ENCODE measurements around the gene GNPNAT1.
"Not testable (repeated sequence)": the region's sequence is repeated elsewhere in the genome, so short reads cannot be mapped to it uniquely, and the experiment has no call there.

GNPNAT1 gene

DNA sequence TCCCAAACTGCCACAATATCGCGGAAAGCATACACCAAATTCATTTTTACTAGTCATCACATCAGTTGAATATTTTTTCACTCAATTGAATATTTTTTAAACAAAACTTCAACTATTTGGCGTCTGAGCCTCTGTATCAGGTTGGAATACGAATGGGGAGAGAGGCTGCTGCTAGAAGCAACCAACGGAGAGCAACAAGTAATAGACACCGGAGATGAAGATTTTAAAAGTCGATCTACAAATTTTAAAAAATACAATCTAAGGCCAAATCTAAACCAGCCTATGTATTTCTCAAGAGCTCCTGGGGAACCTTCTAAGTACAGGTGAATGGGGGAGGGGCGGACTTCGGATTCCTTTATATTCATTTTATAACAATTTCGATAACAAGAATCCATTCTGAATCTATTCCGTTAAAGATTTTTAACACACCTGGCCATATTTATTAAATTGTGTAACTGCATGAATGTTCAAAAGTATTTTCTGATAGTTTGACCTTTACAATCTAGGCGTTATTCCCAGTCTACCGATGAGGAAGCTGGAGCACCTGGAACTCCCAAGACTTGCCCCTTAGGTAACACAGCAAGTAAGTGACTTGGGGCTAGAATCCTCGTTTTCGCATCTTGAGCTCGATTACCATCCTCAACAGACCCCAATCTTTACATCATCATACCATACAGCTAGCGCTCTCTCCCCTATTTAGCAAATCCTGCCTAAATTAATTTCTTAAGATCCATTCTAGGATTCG lies 1.2 kb downstream of the GNPNAT1 start:
- no peak for FAIRE-seq
- peak; percentile 35 for DNase-seq (ENCODE audit: low spot score)

DNA sequence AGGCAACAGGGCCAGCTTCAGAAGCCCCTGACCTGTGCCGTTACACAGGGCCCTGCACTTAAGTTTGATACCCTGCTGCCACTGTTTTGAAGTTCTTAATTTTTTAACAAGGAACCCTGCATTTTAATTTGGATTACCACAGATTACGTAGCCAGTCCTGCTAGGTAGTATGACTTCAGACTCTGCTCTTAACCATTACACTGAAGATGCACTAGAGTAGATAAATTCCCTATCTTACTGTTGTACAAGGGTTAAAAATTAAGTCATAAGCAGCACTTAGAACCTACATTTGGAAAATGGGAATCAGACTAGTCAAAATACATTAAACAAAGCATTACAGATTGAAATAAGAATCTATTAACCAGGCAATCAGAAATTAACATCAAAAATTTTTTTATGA lies 2.3 kb downstream of the GNPNAT1 start:
- DNase-seq (ENCODE audit: low spot score) = no peak
- no peak for FAIRE-seq

GRCh38 chr14:52786887-52787286 lies 4.5 kb downstream of the GNPNAT1 start:
- FAIRE-seq (no peak), DNase-seq (ENCODE audit: low spot score) (no peak)

- DNase-seq (ENCODE audit: low spot score) (no peak), FAIRE-seq (no peak)
These were observed 8.2 kb downstream of the GNPNAT1 start for GRCh38 chr14:52783206-52783605.

- FAIRE-seq = no peak
- DNase-seq (ENCODE audit: low spot score) = no peak
These were observed 9.8 kb downstream of the GNPNAT1 start for GRCh38 chr14:52781629-52782028.

GRCh38 chr14:52780893-52781292 lies 10.5 kb downstream of the GNPNAT1 start:
- DNase-seq (ENCODE audit: low spot score) = no peak
- FAIRE-seq = no peak

- DNase-seq (ENCODE audit: low spot score) = no peak
- no peak for FAIRE-seq
These were observed 12.7 kb downstream of the GNPNAT1 start for GRCh38 chr14:52778702-52779101.

- DNase-seq (ENCODE audit: low spot score) (no peak), FAIRE-seq (no peak)
These were observed 14.6 kb downstream of the GNPNAT1 start for GRCh38 chr14:52776816-52777215.

GRCh38 chr14:52769887-52770286 lies 21.5 kb downstream of the GNPNAT1 start:
- no peak for DNase-seq (ENCODE audit: low spot score)
- no peak for FAIRE-seq

GRCh38 chr14:52767058-52767833 lies 24.2 kb downstream of the GNPNAT1 start:
- DNase-seq (ENCODE audit: low spot score) (no peak), FAIRE-seq (no peak)

DNA sequence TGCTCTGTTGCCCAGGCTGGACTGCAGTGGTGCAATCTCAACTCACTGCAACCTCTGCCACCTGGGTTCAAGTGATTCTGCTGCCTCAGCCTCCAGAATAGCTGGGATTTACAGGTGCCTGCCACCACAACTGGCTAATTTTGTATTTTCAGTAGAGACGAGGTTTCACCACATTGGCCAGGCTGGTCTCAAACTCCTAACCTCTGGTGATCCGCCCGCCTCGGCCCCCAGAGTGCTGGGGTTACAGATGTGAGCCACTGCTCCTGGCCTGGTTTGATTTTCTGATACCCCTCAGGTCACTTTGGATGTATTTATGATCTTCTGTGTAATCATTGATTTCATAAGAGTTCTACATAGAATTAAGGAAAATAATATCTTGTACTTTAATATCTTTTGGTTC lies 28.5 kb downstream of the GNPNAT1 start:
- not testable (repeated sequence) for DNase-seq (ENCODE audit: low spot score)
- FAIRE-seq = peak; percentile 77

DNA sequence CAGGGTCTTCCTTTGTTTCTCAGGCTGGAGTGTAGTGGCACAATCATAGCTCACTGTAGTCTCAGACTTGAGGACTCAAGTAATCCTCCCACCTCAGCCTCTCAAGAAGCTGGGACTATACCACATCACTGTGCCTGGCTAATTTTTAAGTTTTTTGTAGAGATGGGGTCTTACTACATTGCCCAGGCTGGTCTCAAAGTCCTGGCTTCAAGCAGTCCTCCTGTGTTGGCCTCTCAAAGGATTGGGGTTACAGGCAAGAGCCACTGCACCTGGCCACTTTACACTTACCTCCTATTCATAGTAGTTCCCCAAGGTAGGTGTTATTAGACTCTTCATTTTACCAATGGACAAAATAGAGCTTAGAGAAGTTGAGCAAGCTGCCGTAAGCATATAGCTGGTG lies 32.3 kb downstream of the GNPNAT1 start:
- FAIRE-seq (no peak), DNase-seq (ENCODE audit: low spot score) (no peak)

DNA sequence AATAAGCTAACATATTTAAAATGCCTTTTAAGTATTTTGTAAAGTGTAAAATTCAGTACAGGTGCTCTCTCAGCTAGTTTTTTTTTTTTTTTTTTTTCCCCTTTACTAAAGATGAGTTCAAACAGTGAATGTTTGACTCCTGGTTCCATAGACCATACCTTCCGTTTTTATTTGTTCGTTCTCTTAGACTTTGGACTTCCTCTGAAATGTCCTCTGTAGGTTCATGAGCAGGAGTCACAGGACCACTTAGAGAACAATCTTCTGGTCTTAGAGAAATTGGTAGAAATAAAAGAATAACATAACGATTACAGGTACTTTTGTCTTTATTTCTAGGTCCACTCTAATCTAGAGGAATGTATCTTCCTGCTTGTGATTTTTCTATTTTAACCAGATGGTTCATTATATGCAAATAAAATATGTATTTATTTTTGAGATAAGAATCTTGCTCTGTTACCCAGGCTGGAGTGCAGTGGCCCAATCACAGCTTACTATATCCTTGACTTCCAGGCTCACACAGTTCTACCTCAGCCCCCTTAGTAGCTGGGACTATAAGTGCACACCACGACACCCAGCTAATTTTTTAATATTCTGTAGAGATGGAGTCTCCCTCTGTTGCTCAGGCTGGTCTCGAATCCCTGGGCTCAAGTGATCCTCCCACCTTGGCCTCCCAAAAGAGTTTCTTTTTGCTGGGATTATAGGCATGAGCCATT lies 35.6 kb downstream of the GNPNAT1 start:
- FAIRE-seq (no peak), DNase-seq (ENCODE audit: low spot score) (no peak)

DNA sequence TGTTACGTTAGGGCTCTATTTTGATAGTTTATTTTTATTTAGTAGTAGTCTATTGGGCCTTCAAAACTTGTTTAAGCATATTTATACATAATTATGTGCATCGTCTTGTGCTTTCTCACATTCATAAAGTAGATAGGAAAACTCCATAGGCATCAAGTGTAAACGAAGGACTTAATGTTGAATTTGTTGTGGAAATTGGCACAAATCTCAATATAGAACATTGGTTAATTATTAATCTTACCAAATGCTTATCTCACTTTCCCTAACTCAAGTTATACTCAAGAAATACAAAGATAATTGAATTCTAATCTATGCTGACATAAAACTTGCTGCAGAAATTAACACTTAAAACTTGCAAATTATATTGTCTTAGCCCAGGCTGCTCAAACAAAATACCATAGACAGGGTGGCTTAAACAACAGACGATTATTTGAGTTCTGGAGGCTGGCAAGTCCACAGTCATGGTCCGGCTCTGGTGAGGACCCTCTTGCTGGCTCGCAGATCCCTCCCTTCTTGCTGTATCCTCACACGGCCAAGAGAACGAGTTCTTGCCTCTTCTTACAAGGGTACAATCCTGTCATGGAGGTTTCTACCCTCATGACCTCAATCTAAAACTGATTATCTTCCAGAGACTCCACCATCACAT lies 42.6 kb downstream of the GNPNAT1 start:
- DNase-seq (ENCODE audit: low spot score) = no peak
- no peak for FAIRE-seq

DNA sequence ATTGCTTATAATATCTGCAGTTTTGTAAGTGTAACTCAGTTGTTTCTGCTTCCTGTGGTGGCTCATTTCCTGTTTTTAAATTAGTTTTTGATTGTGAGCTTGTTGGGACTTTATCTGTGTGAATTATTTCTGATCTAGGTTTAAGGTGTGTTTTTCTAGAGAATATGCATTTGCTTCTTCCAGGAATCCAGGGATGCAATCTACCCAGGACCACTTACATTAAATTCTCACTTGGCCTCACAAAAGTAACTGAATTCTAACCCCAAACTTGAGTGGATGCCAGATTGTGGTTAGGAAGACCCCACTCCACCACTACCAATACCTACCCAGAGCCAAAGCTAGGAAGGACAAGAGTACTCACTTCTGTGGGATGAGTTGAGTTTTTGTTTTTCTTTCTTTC lies 49.5 kb downstream of the GNPNAT1 start:
- DNase-seq (ENCODE audit: low spot score) (no peak), FAIRE-seq (peak; percentile 81)

GRCh38 chr14:52740751-52741150 lies 50.7 kb downstream of the GNPNAT1 start:
- DNase-seq (ENCODE audit: low spot score) = no peak

DNA sequence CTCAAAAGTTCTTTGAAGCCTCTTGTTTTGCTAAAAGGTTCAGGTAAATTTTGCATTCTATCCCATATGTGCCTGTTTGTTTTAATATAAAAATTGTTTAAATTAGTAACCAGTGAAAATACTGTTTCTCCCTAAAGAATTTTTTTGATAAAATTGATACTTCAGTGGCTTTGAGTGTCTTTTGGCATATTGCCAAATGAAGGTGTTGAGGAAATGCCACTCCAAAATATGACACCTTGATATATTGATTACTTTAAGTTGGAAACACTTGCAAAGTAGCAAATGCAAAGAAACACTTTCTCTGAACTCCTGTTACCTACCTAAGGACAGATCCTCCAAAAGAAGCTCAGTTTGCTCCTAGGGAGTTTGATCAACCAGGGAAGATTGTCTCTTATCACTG lies 53.0 kb downstream of the GNPNAT1 start:
- DNase-seq (ENCODE audit: low spot score) = no peak
- no peak for FAIRE-seq

More at GRCh38 chr14:52740751-52741150, 50.7 kb downstream of the GNPNAT1 start:
- no peak for FAIRE-seq

DNA sequence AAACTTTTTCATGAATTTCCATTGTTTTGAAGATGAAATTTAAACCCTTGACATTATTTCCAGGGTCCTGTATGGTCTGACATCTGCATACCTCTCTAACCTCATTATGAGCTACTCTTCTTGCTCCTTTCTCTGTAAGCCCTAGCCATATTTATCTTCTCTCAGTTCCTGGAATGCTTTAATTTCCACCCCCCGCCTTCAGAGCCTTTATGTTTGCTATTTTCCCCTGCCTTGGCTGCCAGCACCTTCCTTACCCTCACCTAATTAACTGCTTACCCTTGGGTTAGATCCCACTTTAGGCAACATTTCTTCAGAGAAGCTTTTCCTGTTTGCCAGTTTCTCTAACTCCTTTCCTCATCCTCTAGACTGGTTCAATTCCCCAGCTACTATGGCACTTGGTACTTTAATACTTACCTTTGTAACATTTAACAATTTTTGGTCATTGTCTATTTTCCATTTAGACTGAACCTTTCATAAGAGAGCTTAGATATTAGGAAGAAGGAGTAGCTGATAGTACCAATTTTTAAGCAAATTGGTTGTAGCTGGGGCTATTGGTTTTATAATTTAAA lies 55.4 kb downstream of the GNPNAT1 start:
- DNase-seq (ENCODE audit: low spot score) (no peak), FAIRE-seq (peak; percentile 17)

- FAIRE-seq (no peak), DNase-seq (ENCODE audit: low spot score) (no peak)
These were observed 57.6 kb downstream of the GNPNAT1 start for GRCh38 chr14:52733824-52734223.

GRCh38 chr14:52730709-52731111 lies 60.7 kb downstream of the GNPNAT1 start:
- FAIRE-seq (no peak), DNase-seq (ENCODE audit: low spot score) (no peak)
